GM12801 (cell line): ENCODE results near the gene LARP4.

Experiments used
- CTCF ChIP-seq: IDR thresholded peaks from one replicate; pipeline ENCODE4 v1.5.1; 2011; ENCODE audit warnings: control low read depth; ENCODE audit not compliant: insufficient read length; ENCODE audit errors: extremely low read depth

Gene LARP4

GRCh38 chr12:50441763-50442162 is 41.1 kb downstream of the LARP4 start:
- no peak for TF ChIP-seq CTCF

GRCh38 chr12:50442178-50442908 is 41.7 kb downstream of the LARP4 start:
- TF ChIP-seq CTCF = no peak

- TF ChIP-seq CTCF = no peak
Measured at GRCh38 chr12:50452795-50453194, 52.1 kb downstream of the LARP4 start.

GRCh38 chr12:50453872-50454271 is 53.2 kb downstream of the LARP4 start:
- no peak for TF ChIP-seq CTCF

GRCh38 chr12:50458606-50459005 is 57.9 kb downstream of the LARP4 start:
- TF ChIP-seq CTCF = no peak

- TF ChIP-seq CTCF = no peak
Measured at GRCh38 chr12:50467439-50467838, 66.8 kb downstream of the LARP4 start.

- TF ChIP-seq CTCF = no peak
Measured at GRCh38 chr12:50477241-50477832, 76.7 kb downstream of the LARP4 start.
